Left ventricle myocardium inferior (tissue), 1 donor: Measurements from ENCODE around the gene PCSK5. TPM values are rescaled to one million over a fixed set of nuclear protein-coding genes. Genes with fewer than 3 reads are reported as not detected.

Source experiments
- DNase-seq: peaks from one replicate; pipeline ENCODE4 v3.0.0-alpha.2; 2020
- H3K27ac ChIP-seq: fragments of 200-600 bp; replicated peaks from 2 replicates; pipeline ENCODE4 v1.8.0; 2021
- H3K27me3 ChIP-seq: fragments of 200-600 bp; 2 replicates; pipeline ENCODE4 v1.8.0; 2021; ENCODE audit warnings: low read depth
- H3K36me3 ChIP-seq: fragments of 200-600 bp; 2 replicates; pipeline ENCODE4 v1.8.0; 2021
- H3K4me1 ChIP-seq: fragments of 200-600 bp; 2 replicates; pipeline ENCODE4 v1.8.0; 2021
- H3K4me3 ChIP-seq: fragments of 200-600 bp; 2 replicates; pipeline ENCODE4 v1.8.0; 2021; ENCODE audit warnings: mild to moderate bottlenecking, moderate library complexity
- H3K9me3 ChIP-seq: fragments of 200-600 bp; replicated peaks from 2 replicates; pipeline ENCODE4 v1.8.0; 2021
- intact Hi-C: fragments of 100-400 bp; cut with micrococcal nuclease; formaldehyde crosslinking; loops from one replicate; pipeline ENCODE4 v1.11.0; 2022
- total RNA-seq: library from RNA; stranded (reverse); fragmentation: NEBNext Ultra II Directional; extraction: Animal tissue kit (Norgen Biotek cat#: 25700); gene quantifications from one replicate; pipeline ENCODE4 v1.2.1, GENCODE V29; 2021
- TF ChIP-seq, protein P1 (sequence below): fragments of 200-600 bp; IDR thresholded peaks from 2 replicates; pipeline ENCODE4 v1.8.0; 2021; ENCODE audit warnings: antibody characterized with exemption, mild to moderate bottlenecking, borderline replicate concordance
- donor health status: DM: no; HTN: yes; CAD: no; lungs with severe emphysema.

The PCSK5 gene
- total RNA-seq, 1 donor from 2014 or later: 5.6 TPM

DNA sequence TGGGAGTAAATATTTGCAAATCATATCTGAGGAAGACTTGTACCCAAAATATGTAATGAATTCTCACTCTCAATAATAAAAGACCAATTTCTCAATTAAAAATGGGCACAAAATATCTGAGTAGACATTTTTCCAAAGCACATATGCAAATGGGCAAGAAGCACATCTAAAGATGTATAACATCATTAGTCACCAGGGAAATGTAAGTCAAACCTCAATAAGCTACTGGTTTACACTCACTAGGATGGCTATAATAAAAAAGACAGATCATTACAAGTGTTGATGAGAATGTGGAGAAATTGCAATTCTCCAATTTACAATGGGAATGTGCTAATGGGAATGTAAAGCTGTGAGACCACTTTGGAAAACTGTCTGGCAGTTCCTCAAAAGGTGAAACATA is 13.9 kb downstream of the PCSK5 start:
- no peaks in the 10 kb centered on the region for H3K27me3 ChIP-seq
- H3K4me1 ChIP-seq: peaks cover 5% of the 10 kb centered on the region
- TF ChIP-seq, protein P1, sequence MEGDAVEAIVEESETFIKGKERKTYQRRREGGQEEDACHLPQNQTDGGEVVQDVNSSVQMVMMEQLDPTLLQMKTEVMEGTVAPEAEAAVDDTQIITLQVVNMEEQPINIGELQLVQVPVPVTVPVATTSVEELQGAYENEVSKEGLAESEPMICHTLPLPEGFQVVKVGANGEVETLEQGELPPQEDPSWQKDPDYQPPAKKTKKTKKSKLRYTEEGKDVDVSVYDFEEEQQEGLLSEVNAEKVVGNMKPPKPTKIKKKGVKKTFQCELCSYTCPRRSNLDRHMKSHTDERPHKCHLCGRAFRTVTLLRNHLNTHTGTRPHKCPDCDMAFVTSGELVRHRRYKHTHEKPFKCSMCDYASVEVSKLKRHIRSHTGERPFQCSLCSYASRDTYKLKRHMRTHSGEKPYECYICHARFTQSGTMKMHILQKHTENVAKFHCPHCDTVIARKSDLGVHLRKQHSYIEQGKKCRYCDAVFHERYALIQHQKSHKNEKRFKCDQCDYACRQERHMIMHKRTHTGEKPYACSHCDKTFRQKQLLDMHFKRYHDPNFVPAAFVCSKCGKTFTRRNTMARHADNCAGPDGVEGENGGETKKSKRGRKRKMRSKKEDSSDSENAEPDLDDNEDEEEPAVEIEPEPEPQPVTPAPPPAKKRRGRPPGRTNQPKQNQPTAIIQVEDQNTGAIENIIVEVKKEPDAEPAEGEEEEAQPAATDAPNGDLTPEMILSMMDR: no peak
- no peaks in the 10 kb centered on the region for H3K36me3 ChIP-seq
- no peak for DNase-seq
- H3K4me3 ChIP-seq: no peak overlapping the region
- intact Hi-C loops: no loop called here
- H3K9me3 ChIP-seq: no peaks in the 10 kb centered on the region
- no peak overlapping the region for H3K27ac ChIP-seq

DNA sequence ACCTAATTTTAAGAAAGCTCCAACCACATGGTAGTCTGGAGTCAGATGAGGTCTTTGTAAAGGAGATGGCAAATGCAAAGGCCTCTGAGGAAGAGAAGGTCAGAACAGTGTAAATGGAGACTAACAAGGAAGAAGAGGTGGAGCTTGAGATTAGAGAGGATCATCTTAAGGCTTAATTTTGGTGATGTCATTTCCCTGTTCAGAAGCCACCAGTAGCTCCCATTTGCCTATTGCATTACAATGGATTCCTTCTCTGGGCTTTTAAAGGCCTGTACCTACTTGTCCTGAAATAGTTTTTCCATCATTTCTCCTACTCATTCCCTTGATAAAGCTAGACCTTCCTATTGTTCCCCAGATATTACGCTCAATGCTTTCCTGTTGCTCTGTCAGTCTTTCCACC is 16.1 kb downstream of the PCSK5 start:
- Histone ChIP-seq H3K27me3 (no peaks in the 10 kb centered on the region), H3K27ac (no peak overlapping the region), H3K9me3 (no peaks in the 10 kb centered on the region), H3K4me1 (peaks cover 5% of the 10 kb centered on the region), H3K36me3 (no peaks in the 10 kb centered on the region), H3K4me3 (no peak overlapping the region)
- TF ChIP-seq, protein P1: no peak
- DNase-seq: no peak
- intact Hi-C loops: no loop called here

DNA sequence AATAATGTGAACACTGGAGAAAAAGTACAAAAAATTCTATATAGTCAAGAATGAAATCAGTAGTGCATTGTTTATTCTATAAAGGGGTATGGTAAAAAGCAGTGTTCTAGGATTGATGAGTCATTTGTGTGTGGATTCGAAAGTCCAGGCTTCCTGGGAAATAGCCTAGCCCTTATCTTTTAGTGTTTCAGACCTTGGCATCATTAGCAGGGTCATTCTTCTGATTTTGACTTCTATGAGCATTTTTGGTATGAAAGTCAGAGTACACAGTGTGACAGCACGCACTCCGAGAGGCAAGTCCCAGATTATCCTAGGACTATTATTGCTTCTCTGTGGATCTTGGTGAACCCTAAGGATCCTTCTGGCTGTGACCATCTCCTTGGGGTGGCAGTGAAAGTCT is 16.9 kb downstream of the PCSK5 start:
- TF ChIP-seq, protein P1: no peak
- H3K9me3 ChIP-seq: no peaks in the 10 kb centered on the region
- peaks cover 5% of the 10 kb centered on the region for H3K4me1 ChIP-seq
- H3K36me3 ChIP-seq: no peaks in the 10 kb centered on the region
- no peaks in the 10 kb centered on the region for H3K27me3 ChIP-seq
- intact Hi-C loops: no loop called here
- H3K4me3 ChIP-seq: no peak overlapping the region
- DNase-seq: no peak
- no peak overlapping the region for H3K27ac ChIP-seq

DNA sequence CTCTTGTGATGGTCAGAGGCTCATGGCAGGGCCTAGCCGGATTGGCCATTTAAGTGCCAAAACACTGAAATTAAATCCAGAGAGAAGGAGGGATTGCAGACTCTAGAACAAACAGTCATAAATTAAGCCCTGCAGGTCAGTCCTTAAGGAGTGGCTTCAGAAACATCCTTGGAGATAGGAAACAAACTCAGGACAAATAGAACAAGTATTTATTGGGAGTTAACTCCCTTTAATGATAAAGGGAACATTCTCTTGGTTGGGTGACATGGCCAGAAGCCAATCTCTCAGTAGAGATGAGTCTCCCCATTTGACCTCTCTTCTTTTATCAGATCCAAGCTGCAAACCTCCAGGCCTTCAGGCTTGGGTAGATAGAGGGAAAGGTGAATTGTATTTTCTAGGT is 17.4 kb downstream of the PCSK5 start:
- TF ChIP-seq, protein P1: no peak
- Histone ChIP-seq H3K4me1 (peaks cover 5% of the 10 kb centered on the region), H3K4me3 (no peak overlapping the region), H3K36me3 (no peaks in the 10 kb centered on the region), H3K27me3 (no peaks in the 10 kb centered on the region), H3K27ac (no peak overlapping the region), H3K9me3 (no peaks in the 10 kb centered on the region)
- no peak for DNase-seq
- intact Hi-C loops: no loop called here

DNA sequence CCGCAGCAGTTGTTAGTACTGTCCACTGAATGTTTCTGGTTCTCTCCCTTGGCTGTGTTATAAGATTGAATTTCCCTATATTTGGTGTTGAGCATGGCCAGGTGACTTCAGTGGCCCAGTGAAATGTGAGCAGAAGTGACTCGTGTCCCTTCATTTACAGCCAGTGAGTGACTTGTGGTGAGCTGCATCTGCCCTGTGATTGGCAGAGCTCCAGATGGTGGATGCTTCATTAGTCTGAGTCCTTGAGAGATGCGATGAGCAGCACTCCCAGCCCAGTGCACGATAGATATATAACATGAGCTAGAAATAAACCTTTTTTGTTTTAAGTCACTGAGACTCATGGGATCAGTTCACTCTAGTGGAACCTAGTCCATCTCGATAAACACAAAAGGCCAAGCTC is 19.3 kb downstream of the PCSK5 start:
- Histone ChIP-seq H3K9me3 (no peaks in the 10 kb centered on the region), H3K4me3 (no peak overlapping the region), H3K27me3 (no peaks in the 10 kb centered on the region), H3K27ac (no peak overlapping the region), H3K36me3 (no peaks in the 10 kb centered on the region), H3K4me1 (peaks cover 5% of the 10 kb centered on the region)
- DNase-seq: no peak
- intact Hi-C loops: no loop called here
- TF ChIP-seq, protein P1: no peak

DNA sequence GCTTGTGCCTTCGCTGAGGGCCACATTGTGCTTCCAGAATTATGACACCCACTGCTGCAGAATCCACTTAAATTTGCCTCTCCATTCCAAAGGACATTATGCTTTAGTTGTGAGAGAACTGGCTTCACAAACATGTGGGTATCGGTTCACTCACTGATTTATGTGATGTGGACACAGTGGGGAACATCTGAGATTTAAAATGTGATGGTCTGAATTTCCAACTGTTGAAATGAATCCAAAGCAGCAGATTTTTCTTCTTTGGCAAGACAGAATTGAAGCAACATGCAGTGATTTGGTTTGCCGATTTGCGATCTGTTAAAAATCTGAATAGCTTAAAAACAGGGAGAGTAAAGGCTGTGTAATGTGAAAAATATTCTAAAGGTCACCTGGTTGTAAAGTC is 20.3 kb downstream of the PCSK5 start:
- H3K27ac ChIP-seq: no peak overlapping the region
- H3K36me3 ChIP-seq: no peaks in the 10 kb centered on the region
- intact Hi-C loops: no loop called here
- no peaks in the 10 kb centered on the region for H3K9me3 ChIP-seq
- TF ChIP-seq, protein P1: no peak
- peaks cover 5% of the 10 kb centered on the region for H3K4me1 ChIP-seq
- H3K27me3 ChIP-seq: no peaks in the 10 kb centered on the region
- DNase-seq: no peak
- no peak overlapping the region for H3K4me3 ChIP-seq
